ENCODE measurements around the gene CAPN12. TPM values are rescaled to one million over a fixed set of nuclear protein-coding genes. Genes with fewer than 3 reads are reported as not detected.
A peak's percentile ranks its signal among the peaks of the same experiment; 100 is the strongest.

The CAPN12 gene
- total RNA-seq, 1 experiment from 2014 or later: 58.5 TPM

DNA sequence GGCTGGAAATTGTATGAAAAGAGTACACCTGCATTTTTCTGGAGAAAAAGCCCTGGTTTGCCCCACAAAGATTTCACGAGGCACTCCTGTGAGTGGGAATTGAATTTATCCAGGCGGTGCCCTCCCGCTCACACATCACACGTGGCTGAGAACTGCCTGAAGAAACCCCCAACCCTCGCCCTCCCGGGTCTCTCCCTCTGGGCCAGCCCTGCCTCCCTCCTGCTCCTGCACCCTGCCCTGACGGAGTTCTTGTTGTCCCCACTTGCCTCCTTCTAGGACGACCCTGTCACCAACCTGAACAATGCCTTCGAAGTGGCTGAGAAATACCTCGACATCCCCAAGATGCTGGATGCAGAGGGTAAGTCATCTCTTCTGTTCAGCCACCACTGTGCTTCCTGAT, 35.2 kb downstream of the CAPN12 start:
- intact Hi-C loops (cut with micrococcal nuclease; ENCODE audit: unreplicated experiment): no loop called here
- DNase-seq (ENCODE audit: low read depth, low spot score): no peak
- peaks cover 99% of the 10 kb centered on the region for H3K4me1 ChIP-seq (ENCODE audit: control insufficient read depth, insufficient read depth, low read length)
- CTCF ChIA-PET: no interaction called here
- no peak for ATAC-seq
- no peak overlapping the region for H3K4me3 ChIP-seq (ENCODE audit: low read depth in 2 of 2, low read length in 2 of 2)
- no TSS peak for BruUV-seq (replicated peaks)
- TF ChIP-seq, protein P1, sequence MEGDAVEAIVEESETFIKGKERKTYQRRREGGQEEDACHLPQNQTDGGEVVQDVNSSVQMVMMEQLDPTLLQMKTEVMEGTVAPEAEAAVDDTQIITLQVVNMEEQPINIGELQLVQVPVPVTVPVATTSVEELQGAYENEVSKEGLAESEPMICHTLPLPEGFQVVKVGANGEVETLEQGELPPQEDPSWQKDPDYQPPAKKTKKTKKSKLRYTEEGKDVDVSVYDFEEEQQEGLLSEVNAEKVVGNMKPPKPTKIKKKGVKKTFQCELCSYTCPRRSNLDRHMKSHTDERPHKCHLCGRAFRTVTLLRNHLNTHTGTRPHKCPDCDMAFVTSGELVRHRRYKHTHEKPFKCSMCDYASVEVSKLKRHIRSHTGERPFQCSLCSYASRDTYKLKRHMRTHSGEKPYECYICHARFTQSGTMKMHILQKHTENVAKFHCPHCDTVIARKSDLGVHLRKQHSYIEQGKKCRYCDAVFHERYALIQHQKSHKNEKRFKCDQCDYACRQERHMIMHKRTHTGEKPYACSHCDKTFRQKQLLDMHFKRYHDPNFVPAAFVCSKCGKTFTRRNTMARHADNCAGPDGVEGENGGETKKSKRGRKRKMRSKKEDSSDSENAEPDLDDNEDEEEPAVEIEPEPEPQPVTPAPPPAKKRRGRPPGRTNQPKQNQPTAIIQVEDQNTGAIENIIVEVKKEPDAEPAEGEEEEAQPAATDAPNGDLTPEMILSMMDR (IDR thresholded peaks at IDR 0.05): no peak
- no peak for TF ChIP-seq SIN3A (IDR thresholded peaks at IDR 0.05; ENCODE audit: borderline replicate concordance, insufficient read depth, low read depth, low read length)
- TF ChIP-seq TCF7L2 (IDR thresholded peaks at IDR 0.05; ENCODE audit: low read depth, low read length): no peak
- TF ChIP-seq, protein P2, sequence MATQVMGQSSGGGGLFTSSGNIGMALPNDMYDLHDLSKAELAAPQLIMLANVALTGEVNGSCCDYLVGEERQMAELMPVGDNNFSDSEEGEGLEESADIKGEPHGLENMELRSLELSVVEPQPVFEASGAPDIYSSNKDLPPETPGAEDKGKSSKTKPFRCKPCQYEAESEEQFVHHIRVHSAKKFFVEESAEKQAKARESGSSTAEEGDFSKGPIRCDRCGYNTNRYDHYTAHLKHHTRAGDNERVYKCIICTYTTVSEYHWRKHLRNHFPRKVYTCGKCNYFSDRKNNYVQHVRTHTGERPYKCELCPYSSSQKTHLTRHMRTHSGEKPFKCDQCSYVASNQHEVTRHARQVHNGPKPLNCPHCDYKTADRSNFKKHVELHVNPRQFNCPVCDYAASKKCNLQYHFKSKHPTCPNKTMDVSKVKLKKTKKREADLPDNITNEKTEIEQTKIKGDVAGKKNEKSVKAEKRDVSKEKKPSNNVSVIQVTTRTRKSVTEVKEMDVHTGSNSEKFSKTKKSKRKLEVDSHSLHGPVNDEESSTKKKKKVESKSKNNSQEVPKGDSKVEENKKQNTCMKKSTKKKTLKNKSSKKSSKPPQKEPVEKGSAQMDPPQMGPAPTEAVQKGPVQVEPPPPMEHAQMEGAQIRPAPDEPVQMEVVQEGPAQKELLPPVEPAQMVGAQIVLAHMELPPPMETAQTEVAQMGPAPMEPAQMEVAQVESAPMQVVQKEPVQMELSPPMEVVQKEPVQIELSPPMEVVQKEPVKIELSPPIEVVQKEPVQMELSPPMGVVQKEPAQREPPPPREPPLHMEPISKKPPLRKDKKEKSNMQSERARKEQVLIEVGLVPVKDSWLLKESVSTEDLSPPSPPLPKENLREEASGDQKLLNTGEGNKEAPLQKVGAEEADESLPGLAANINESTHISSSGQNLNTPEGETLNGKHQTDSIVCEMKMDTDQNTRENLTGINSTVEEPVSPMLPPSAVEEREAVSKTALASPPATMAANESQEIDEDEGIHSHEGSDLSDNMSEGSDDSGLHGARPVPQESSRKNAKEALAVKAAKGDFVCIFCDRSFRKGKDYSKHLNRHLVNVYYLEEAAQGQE (IDR thresholded peaks at IDR 0.05; ENCODE audit: insufficient read depth in 1 of 2, low read depth in 2 of 2, low read length in 1 of 2): no peak
- TF ChIP-seq POLR2AphosphoS5 (IDR thresholded peaks at IDR 0.05; ENCODE audit: low read depth, low read length): no peak
- no peaks in the 10 kb centered on the region for H3K9me3 ChIP-seq (ENCODE audit: control insufficient read depth, insufficient read depth, low read depth, low read length)
- POLR2A ChIA-PET: no interaction called here
- in situ Hi-C loops (cut with HindIII; ENCODE audit: low pct_unique_long_range_greater_than_20kb, low sequenced_read_pairs): no loop called here
- H3K27me3 ChIP-seq (ENCODE audit: control insufficient read depth, insufficient read depth, low read length): no peaks in the 10 kb centered on the region
- H3K27ac ChIP-seq (ENCODE audit: low read length): peak overlapping the region; percentile 65
- H3K36me3 ChIP-seq (ENCODE audit: control insufficient read depth, insufficient read depth, low read length): peaks cover 95% of the 10 kb centered on the region

DNA sequence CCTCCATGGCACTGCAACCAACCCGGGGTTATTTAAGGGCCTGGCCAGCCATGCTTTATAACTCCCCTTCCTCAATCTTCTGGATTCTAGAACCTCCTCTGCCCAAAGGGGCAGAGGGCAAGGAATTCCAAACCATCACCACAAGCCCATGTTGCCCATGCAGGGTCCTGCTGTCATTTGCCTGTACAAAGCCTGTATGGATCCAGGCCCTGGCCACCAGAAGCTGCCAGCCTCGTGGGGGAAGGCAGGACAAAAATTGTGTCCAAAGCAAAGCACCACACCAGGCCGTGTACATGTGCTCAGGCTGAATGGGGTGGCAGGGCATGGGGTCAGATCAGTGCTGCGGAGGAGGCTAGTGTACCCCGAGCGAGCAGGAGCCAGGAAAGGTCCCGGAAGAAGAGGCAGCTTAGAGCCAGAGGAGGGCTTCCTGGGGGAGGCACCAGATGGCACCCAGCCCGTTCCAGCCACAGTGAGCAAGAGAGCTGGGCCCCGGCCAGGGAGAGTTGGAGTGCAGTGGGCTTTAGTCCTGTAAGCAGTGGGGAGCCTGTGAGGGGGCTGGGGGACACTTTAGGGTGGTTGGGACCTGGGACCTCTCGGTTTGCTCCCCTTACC, 35.8 kb downstream of the CAPN12 start:
- in situ Hi-C loops (cut with HindIII; ENCODE audit: low pct_unique_long_range_greater_than_20kb, low sequenced_read_pairs): no loop called here
- Histone ChIP-seq H3K4me1 (ENCODE audit: control insufficient read depth, insufficient read depth, low read length) (peaks cover 93% of the 10 kb centered on the region), H3K9me3 (ENCODE audit: control insufficient read depth, insufficient read depth, low read depth, low read length) (no peaks in the 10 kb centered on the region), H3K27ac (ENCODE audit: low read length) (peak overlapping the region; percentile 65), H3K4me3 (ENCODE audit: low read depth in 2 of 2, low read length in 2 of 2) (no peak overlapping the region), H3K27me3 (ENCODE audit: control insufficient read depth, insufficient read depth, low read length) (no peaks in the 10 kb centered on the region), H3K36me3 (ENCODE audit: control insufficient read depth, insufficient read depth, low read length) (peaks cover 92% of the 10 kb centered on the region)
- intact Hi-C loops (cut with micrococcal nuclease; ENCODE audit: unreplicated experiment): no loop called here
- ATAC-seq: no peak
- no peak for DNase-seq (ENCODE audit: low read depth, low spot score)
- POLR2A ChIA-PET: no interaction called here
- CTCF ChIA-PET: no interaction called here
- TF ChIP-seq, protein P2 (IDR thresholded peaks at IDR 0.05; ENCODE audit: insufficient read depth in 1 of 2, low read depth in 2 of 2, low read length in 1 of 2): no peak
- no peak for TF ChIP-seq POLR2AphosphoS5 (IDR thresholded peaks at IDR 0.05; ENCODE audit: low read depth, low read length)
- no peak for TF ChIP-seq TCF7L2 (IDR thresholded peaks at IDR 0.05; ENCODE audit: low read depth, low read length)
- TF ChIP-seq, protein P1 (IDR thresholded peaks at IDR 0.05): no peak
- TF ChIP-seq SIN3A (IDR thresholded peaks at IDR 0.05; ENCODE audit: borderline replicate concordance, insufficient read depth, low read depth, low read length): no peak
- no TSS peak for BruUV-seq (replicated peaks)
